ENCODE data around the gene COL4A6.
A peak's percentile ranks its signal among the peaks of the same experiment; 100 is the strongest.

COL4A6 gene

DNA sequence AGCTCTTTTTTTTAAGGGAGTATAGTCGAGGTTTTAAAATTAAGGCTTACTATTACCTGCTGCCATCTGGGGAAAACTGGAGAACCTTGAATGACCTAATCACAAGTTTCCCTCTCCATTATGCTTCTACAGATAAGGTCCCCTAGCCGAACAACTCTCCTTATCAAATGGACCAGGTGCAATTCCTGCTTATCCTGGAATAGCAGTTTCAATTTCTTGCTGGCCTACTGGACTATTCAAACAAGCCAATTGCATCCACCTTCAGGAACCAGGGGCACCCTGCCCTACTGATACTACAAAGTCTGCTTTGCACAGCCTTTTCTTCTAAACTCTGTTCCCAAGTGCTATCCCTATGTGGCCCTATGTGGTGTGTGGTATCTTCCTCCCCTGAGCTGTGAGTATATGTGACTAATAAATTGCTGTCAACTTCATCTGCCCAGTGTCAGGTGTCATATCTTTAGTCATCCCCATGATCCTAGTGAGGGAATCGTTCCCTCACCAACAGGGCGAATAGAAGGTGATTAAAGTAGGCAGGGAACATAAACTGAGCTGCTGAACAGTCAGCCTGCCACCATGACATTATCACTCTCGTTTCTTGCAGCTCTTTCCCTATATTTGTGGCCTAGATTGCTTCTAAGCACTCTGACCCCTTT is 218.1 kb downstream of the COL4A6 start:
- no peak for DNase-seq

DNA sequence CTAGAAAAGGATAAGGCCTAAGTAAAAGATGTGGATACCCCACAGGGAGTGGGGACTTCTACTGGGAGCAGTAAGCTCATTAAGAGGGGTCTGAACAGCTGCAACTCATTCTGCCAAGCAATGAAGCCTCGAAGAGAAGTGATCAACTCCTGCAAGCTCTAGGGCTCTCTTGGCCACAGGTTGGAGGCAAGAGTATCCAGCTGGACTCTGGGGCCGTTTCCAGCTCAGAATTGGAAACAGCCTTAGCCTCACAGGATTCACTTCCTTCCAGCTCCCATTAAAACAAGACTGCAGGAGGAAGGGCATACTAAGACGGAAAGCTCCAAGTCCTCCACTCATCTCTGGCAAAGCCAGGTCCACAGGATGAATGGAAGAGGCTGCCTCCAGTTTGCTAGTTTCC is 220.3 kb downstream of the COL4A6 start:
- DNase-seq = no peak

DNA sequence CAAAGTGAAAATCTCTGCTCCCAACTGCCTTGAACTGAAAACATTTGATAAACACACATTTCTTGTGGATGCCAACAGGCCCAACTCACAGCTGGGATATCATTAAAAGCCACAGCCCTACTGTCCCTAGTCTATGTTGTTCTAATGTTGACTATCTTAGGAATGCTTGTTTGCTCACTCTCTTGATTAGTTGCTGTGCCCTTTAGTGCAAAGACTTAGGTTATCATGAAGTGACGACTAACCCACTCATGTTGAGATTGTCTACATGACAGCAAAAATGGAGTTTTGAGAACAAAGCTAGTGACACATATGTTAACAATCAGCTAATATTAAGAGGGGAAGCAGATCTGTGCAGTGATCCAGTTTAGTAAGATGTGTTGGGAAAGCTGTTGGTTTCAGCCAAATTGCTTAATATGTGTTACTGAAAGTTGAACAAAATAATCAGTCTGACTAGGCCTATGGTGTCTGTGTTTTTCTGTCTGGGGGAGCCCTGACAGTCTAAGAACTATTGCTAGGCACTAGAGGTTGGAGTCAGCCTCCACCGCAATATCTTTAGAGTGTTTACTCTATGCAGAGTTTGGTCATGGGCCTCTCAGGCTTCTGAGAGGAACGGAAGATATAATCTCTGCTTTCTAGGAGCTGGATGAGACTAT is 221.2 kb downstream of the COL4A6 start:
- DNase-seq = no peak

DNA sequence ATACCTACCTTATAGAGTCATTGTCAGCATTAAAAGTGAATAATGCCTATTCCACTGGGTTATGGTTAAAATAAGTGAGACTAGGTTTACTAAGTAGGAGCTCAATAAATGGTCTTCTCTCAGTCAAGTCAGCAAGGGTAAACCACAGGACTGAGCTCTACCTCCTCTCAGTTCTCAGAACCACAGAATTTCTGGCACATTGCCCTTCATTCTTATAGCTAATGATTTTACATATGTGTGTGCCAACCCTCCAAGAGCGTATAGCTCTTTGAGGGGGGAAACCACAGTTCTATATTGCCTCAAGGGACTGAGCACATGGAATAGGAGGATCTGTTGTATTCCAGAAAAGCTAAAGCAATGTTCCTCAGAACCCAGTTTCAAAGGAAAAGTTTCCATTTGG is 221.8 kb downstream of the COL4A6 start:
- DNase-seq = no peak

DNA sequence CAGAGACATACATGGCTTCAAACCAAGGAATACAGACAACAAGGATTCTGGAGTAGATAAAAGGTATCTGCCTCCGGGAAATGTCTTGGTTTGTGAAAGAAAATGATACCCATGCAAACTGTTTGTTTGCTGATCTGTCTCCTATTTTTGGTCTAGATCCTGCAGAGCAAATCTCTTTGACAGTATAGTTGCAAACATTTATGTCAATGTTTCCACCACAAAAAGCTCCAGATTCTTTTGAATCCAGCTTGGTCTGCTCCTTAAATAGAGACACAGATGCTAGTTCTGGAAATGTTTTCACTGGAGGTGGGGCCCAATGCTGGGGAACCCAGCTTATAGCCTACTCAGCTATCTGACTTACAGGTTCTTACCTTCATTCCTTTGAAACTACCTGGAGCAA is 226.9 kb downstream of the COL4A6 start:
- DNase-seq = peak in 2 of 58 donors; percentile 0 to 2

DNA sequence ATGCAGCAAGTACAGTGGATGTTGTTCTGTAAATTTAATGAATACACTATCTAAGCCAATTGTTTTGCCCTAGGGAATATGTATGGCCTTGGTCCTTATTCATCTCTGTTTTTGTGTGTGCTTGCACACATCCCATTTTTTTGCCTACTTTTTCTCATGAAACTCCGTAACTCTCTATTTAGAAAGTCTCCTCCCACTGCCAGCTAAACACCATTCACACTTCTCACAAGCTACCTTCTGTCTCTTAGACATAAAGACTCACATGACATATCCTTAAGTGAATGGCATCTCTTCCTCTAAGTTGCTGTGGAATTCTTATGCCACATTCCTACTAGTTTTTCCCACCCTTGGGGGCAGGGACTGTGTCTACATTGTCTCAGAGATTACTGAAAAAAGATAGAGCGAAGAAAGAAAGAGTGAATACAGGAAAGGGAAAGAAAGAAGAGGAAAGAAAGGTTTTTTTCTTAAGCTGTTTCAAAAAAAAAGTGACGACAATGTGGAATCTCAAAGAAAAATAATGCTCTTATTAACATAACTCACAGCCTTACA is 229.1 kb downstream of the COL4A6 start:
- DNase-seq = no peak

DNA sequence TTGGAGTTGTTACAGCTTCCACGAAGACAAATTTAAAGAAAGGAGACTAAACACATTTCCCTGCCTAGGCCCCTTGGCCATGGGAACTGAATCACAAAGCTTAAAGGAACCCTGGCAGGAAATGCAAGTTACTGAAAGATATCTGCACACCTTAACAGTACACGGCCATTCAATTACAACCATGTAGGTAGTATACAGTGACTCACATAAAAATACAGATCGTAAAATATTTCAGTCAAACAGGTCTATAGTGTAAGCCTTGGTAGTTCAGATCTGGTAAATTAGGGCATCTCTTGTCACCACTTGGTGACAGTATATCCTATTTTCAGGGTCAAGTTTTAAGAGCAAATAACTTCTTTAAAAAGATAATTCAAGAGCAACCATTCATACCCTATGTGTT is 234.7 kb downstream of the COL4A6 start:
- DNase-seq = no peak

DNA sequence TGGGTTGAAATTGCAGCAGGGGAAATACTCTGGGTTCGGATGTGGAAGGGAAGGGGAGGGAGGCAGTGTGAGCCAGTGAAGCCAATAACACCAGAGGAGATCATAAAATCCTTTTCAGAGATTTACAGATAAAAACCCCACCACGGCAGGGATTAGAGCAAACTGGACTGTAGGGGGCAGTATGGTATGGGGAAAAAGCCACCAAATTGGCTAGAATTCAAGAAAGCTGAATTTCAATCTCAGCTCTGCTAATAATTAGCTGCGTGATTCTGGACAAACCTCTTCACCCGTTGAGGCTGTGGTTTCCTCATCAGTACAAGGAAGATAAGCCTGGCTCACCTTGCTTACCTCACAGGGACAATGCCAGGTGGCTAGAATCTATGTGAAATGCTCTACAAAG is 238.5 kb downstream of the COL4A6 start:
- DNase-seq = peak in 2 of 58 donors; percentile 0 to 1

DNA sequence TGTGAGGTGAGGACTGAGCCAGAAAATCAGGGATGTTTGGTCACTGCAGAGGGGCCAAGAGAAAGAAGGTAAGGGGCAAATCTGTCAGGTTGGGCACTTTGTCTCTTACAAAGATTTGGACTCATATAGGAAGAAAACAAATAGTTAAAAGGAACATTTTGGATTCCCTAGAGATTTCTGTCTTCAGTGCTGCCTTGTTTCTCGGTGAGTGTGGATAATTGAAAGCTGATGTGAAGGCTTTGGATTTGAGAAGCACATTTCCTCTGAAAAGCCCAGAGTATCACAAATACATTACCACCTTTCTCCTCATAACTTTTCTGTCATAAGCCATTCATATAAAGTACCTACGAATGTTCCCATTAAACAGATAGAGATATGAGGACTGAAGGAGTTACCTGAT is 239.2 kb downstream of the COL4A6 start:
- no peak for DNase-seq

DNA sequence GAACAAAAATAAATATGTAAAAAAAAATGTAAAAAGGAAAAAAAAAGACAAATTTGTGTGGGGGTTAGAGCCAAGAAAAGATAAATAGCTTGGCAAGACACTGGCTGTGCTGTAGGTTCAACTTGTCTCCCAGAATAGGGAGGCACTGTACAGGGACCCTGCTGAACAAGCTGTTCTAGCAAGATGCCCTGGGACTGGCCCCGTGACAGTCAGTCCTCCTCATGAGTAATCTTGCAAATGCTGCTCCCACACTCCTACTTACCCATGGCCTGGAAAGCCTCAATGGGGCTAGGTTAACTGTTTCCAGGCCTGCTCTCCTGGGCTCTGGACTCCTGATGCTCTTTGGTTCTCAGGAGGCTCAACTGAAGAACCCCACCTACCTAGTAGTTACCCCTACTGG is 239.8 kb downstream of the COL4A6 start:
- no peak for DNase-seq

DNA sequence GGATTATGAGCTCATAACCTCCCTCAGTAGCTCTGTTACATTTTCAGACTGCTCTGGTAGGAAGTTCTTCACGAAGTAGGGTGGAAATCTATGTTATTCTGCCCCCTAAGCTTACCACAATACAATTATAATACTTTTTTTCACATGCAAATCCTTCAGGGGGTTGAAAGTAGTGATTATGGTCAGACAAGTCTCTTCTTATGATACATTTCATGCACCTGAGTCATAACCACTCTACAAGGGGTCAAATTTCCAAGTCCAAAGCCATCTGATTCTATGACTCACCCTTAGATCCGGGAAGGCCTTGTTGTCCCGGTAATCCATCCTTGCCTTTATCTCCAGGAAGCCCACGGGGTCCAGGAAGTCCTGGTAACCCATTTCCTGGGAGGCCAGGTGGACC is 251.4 kb downstream of the COL4A6 start:
- DNase-seq = no peak

DNA sequence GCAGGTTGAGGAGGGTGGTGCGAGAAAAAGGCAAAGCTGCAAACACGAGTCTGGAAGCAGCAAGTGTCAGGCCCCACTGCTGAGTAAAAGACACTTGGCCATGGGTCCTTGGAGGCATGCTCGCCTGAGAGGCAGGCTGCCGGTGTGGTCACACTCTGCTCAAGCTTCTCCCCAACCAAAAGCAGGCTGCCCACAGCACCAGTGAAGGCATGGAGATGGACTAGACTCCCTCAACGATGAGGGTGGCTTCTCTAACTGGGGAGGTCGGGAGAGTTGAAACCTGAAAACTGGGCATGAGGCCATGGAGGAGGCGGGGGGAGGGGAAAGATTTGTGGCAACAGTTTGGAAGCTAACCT is 260.1 kb downstream of the COL4A6 start:
- DNase-seq = no peak

DNA sequence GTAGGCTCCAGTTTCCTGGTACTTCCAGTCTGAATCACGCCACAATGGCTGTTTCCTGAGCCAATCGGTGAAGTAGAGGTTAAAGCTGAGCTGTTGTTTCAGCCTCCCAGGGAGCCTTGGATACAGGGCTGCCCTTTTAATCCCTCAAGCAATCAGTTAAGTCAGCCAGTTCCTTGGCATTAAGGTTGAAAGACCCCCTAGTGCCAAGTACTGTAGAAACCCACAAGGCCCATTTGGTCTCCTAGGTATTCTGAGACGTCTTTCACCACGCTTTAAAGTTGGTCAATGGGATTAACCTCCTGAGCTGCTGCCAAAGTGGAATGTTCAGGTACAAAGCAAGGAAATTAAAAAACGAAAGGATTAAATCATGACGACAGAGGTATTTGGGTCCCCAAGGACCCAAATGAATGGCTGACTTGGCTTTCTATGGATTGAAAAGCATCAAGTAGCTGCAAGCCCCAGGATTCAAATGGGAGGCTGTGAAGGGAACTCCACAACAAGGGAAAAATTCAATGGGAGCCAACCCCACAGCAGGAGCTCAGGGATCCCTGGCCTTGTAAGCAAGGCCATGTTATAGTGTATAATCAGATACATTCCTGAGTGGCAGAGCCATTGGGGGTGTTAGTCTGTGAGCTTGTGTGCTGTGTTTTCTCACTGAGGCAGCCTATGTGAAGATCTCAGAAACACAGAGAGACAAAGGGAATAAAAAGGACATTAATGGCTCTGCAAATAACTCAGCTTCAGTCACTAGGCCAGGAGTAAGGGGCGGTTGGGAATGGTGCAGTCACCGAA is 260.7 kb downstream of the COL4A6 start:
- peak in 6 of 58 donors; percentile 3 to 41 (median 17) for DNase-seq

DNA sequence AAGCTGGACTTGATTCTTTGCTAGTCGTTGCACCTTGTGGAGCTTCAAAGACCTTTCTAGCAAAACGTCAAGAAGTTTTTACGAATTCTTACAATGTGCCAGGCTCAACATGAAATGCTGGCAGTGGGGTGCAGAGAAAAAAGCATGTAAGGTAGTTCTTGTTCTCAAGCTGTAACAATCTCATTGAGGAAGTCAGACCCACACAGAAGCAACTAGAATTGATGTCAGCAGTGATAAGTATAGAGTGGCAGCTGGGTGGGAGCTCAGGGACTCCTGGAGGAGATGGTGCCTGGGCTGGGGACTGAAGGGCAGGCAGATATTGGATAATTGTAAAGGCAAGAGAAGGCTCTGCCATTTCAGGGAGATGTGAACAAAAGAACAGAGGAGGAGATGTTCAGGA is 264.3 kb downstream of the COL4A6 start:
- DNase-seq = no peak

DNA sequence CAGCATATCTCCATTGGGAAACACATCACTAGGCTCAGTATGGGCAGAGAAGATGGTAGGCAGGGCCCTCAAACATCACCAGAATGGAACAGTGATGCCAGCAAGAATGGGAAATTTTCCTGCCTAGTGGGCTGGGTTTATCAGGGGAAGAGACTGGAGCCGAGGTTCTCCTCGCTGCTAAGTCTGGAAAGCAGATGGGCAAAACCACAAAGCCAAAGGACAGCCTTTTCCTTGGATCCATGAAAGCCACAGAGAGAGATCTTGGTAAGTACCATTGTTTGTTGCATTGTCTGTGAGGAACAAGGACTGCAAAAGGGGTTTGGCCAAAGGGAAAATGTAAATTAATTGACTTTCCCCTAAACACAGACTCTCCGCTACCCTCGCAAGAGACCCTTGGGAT is 266.6 kb downstream of the COL4A6 start:
- no peak for DNase-seq

DNA sequence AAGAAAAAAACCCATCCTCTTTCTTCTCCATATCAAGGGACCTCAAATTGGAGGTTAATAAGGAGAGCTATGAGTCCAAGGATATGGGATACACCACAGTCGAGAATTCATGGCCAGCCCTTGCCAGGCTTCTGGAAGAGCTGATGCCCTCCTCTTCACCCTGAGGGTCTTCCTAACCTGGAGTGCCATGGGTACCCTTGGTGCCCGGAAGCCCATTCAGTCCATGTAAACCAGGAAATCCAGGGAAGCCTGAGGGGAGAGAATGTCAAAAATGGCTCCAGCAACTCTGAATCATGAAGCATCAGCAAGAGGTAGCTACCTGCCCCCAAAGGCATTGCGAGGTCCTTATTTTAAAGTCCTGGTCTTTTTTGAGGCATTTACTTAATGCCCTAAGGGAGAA is 268.5 kb downstream of the COL4A6 start:
- no peak for DNase-seq

DNA sequence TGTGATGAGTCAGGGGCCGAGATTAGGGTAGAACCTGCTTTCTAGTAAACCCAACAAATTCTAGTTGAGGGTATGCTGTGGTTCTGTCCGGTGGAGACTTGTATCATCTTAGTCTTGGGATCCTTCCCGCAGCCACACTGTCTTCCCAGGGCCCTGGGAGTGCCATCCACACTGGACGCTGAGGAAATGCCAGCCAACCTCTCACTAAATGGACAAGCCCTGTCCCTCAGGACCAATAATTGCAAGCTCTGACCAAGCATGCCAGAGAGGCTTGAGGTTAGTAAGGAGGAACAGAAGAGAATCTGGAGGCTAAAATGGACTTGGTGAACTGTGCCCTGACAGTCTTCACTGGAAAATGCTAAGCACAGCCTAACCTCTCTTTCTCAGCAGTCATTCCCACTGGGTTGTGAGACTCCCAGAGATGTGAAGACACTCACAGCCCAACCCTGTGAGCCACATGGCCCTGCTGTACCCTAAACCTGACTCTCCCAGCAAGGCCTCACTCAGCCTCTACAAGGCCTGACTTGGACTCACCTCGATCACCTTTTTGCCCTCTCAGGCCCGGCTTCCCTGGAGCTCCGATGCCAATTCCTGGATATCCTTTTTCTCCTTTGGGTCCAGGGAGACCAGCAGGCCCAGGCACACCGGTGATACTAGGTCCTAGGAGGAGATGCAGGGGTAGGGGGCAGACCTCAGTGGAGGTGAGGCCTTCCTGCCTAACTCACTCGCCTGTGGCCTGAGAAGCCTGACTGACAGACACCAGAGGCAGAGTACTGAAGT is 269.1 kb downstream of the COL4A6 start:
- DNase-seq = no peak

DNA sequence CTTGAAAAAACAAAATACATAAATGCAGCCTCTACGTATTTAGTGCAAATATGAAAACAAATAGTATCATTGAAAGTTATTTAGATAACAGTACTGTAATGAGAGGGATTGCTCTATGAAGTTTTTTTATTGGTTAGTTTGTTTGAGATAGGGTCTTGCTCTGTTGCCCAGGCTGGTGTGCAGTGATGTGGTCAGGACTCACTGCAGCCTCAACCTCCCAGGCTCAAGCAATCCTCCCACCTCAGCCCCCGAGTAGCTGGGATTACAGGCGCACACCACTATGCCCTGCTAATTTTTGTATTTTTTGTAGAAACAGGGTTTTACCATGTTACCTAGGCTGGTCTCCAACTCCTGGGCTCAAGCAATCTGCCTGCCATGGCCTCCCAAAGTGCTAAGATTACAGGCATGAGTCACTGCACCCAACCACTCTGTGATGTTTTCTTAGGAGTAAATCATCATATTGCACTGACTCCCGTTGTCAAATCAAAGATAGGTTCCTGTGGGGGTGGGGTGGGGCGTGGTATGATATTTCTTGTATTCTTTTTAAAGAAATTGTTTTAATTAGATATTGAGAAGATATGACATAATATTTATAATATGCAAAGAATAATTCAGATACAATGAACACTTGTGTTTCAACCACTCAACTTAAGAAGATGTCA is 270.9 kb downstream of the COL4A6 start:
- DNase-seq = no peak

DNA sequence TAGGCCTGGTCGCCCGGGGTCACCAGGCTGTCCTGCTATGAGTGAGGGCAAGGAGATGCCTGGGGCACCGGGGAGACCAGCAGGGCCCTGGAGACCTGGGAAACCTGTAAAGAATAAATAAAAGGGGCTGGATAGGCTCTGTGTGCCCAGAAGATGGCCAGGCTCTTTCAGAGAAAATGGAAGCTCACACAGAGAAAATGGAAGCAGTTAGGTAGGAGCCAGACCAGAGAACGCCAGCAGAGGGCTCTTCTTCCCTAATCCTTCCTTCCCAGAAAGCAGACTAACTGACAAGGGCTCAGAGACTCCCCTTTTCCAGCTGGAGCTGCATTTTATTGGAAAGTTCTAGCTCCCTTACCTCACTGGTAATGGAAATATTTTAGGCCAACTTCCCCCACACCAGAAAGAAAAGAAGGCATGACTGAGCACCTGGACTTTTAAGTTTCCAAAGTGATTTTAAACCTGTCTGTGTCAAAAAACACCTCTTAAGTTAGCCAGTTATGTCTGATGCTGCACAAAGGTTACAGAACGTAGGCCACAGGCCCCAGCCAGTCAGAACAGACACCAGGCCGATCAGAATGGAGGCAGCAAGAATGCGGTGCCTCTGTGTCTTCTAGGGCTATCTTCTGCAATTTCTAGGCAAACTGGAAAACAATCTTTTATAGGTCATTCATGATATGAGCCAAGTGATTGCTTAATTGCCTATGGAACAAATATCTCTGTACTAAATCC is 272.7 kb downstream of the COL4A6 start:
- DNase-seq = peak in 6 of 58 donors; percentile 0 to 18 (median 1)
